Measurements from ENCODE around the gene CRACR2B.

Gene CRACR2B

GRCh38 chr11:841981-842369 is 14.3 kb downstream of the CRACR2B start:
- no peak for DNase-seq (ENCODE audit: low spot score)
- no peak for TF ChIP-seq CTCF (IDR thresholded peaks at IDR 0.05; ENCODE audit: extremely low read depth, missing control alignments)

GRCh38 chr11:842370-843002 is 14.8 kb downstream of the CRACR2B start, which contains the start of the genes POLR2L and TSPAN4:
TSS of gene POLR2L (minus strand) at chr11:842529. CDS start at chr11:842508, 21 bp downstream.
TSS of gene TSPAN4 (plus strand) at chr11:842852. CDS start at chr11:850305, 7,453 bp downstream.
- peak; percentile 98 for DNase-seq (ENCODE audit: low spot score)

GRCh38 chr11:843086-843734 is 15.5 kb downstream of the CRACR2B start:
- TF ChIP-seq CTCF (IDR thresholded peaks at IDR 0.05; ENCODE audit: extremely low read depth, missing control alignments) = no peak
- DNase-seq (ENCODE audit: low spot score) = no peak

More at GRCh38 chr11:842370-843002, 14.8 kb downstream of the CRACR2B start, which contains the start of the genes POLR2L and TSPAN4:
- TF ChIP-seq CTCF (IDR thresholded peaks at IDR 0.05; ENCODE audit: extremely low read depth, missing control alignments) = no peak

- no peak for TF ChIP-seq CTCF (IDR thresholded peaks at IDR 0.05; ENCODE audit: extremely low read depth, missing control alignments)
- no peak for DNase-seq (ENCODE audit: low spot score)
These were observed 16.3 kb downstream of the CRACR2B start for GRCh38 chr11:843818-844692.

- TF ChIP-seq CTCF (IDR thresholded peaks at IDR 0.05; ENCODE audit: extremely low read depth, missing control alignments) = no peak
These were observed 17.2 kb downstream of the CRACR2B start for GRCh38 chr11:844693-845644.

GRCh38 chr11:845872-846495 is 18.3 kb downstream of the CRACR2B start:
- no peak for TF ChIP-seq CTCF (IDR thresholded peaks at IDR 0.05; ENCODE audit: extremely low read depth, missing control alignments)
- DNase-seq (ENCODE audit: low spot score) = no peak

More at GRCh38 chr11:844693-845644, 17.2 kb downstream of the CRACR2B start:
- peak; percentile 80 for DNase-seq (ENCODE audit: low spot score)

All from GM20000 (cell line).